PC-3 (cell line): Measurements from ENCODE around the gene LAIR1.

ENCODE experiments used
- EZH2 ChIP-seq: fragments of 300-600 bp; sonication (generic); IDR thresholded peaks from one replicate; pipeline ENCODE4 v1.6.1; 2017; ENCODE audit warnings: antibody characterized with exemption, mild to moderate bottlenecking, low read length; ENCODE audit not compliant: unreplicated experiment
- TF ChIP-seq, protein P1 (sequence below): fragments of 300-600 bp; sonication (generic); conservative IDR thresholded peaks from 2 replicates; pipeline ENCODE4 v1.5.1; 2017; ENCODE audit warnings: antibody characterized with exemption, low read depth, mild to moderate bottlenecking, low read length

DNA sequence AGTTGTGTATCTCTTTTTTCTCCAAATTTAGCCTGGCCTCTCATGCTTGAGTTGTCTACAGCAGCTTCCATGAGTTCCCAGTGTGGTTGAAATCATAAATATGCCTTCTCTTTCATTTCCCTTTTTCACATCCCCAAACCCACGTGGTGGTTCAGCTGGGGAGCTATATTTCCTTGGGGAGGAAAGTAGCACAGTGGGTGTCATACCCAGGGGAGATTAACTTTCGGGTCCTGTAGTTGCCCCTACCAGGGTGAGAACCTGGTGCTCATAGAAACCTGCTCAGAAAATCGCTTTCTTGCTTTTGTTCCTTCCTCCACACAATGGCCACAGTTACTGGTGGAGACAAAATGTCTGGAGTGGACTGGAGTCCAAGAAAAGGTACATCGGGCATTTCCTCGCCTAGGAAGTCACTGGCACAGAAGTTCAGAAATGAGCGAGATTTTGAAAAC is 18.8 kb downstream of the LAIR1 start:
- TF ChIP-seq, protein P1, sequence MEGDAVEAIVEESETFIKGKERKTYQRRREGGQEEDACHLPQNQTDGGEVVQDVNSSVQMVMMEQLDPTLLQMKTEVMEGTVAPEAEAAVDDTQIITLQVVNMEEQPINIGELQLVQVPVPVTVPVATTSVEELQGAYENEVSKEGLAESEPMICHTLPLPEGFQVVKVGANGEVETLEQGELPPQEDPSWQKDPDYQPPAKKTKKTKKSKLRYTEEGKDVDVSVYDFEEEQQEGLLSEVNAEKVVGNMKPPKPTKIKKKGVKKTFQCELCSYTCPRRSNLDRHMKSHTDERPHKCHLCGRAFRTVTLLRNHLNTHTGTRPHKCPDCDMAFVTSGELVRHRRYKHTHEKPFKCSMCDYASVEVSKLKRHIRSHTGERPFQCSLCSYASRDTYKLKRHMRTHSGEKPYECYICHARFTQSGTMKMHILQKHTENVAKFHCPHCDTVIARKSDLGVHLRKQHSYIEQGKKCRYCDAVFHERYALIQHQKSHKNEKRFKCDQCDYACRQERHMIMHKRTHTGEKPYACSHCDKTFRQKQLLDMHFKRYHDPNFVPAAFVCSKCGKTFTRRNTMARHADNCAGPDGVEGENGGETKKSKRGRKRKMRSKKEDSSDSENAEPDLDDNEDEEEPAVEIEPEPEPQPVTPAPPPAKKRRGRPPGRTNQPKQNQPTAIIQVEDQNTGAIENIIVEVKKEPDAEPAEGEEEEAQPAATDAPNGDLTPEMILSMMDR, result no peak
- no peak for TF ChIP-seq EZH2
